Osteocyte (in vitro differentiated cells): ENCODE data around the gene DNAH1. TPM values are rescaled to one million over a fixed set of nuclear protein-coding genes. Genes with fewer than 3 reads are reported as not detected.

Experiments used
- DNase-seq: peaks from one replicate; pipeline ENCODE4 v3.0.0; 2021; ENCODE audit warnings: mixed read lengths; ENCODE audit not compliant: unreplicated experiment; ENCODE audit errors: extremely low spot score
- H3K27ac Mint-ChIP-seq: one replicate; pipeline ENCODE4 v1.8.0; 2021; ENCODE audit warnings: mild to moderate bottlenecking, mixed read lengths; ENCODE audit not compliant: unreplicated experiment
- H3K27me3 Mint-ChIP-seq: one replicate; pipeline ENCODE4 v1.8.0; 2021; ENCODE audit warnings: mixed read lengths; ENCODE audit not compliant: unreplicated experiment
- H3K36me3 Mint-ChIP-seq: one replicate; pipeline ENCODE4 v1.8.0; 2021; ENCODE audit warnings: mixed read lengths; ENCODE audit not compliant: unreplicated experiment
- H3K4me1 Mint-ChIP-seq: one replicate; pipeline ENCODE4 v1.8.0; 2021; ENCODE audit warnings: mixed read lengths; ENCODE audit not compliant: unreplicated experiment
- H3K4me3 Mint-ChIP-seq: one replicate; pipeline ENCODE4 v1.8.0; 2021; ENCODE audit warnings: mild to moderate bottlenecking, moderate library complexity, mixed read lengths; ENCODE audit not compliant: unreplicated experiment
- H3K9me3 Mint-ChIP-seq: one replicate; pipeline ENCODE4 v1.8.0; 2021; ENCODE audit warnings: mixed read lengths; ENCODE audit not compliant: unreplicated experiment
- total RNA-seq: library from RNA; stranded (reverse); gene quantifications from 2 replicates; pipeline ENCODE4 v1.2.1, GENCODE V29; 2021
- TF ChIP-seq, protein P1 (sequence below): fragments of 200-600 bp; sonication (generic); IDR thresholded peaks from 2 replicates; pipeline ENCODE4 v1.5.0; 2021; ENCODE audit warnings: antibody characterized with exemption, mild to moderate bottlenecking, moderate library complexity

Gene DNAH1
- total RNA-seq, 1 donor from 2014 or later = 9.7 TPM

DNA sequence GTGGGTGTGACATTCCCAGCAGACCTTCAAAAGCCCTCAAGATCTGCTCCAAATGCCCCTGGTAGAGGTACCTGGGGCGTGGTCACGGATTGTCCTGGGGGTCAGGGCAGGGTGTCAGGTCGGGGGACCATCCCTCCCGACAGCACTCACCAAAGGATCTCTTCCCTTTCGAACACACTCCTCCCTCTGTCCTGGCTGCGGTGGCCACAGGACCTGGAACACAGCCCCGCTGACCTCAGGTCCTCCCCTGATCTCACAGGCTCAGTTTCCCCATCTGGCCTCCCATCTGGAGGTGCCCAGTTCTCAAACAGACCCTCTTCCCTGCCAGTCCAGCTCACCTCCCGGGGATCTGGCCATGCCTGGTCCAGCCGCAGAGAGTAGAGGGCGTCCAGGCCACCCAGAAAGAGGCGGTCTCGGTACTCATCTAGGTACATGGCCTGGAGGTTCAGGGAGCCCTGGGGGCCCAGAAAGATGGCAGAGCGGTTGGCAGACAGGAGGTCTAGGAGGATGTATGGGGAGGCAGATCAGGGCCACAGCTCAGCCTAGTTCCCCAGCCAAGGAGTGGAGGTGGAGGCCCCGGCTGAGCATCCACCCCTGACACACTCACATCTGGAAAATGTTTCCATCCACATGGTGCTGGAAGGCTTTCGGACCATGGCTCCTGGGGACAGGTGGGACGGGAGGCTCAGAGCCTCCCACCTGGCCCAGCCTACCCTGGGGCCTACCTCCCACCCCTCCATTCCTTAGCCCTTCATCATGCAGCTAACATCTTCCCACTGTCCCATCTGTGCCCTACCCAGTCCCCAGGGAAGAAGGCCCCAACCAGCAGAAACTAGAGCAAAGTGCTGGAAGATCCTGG is 126.5 kb downstream of the DNAH1 start:
- H3K36me3 Mint-ChIP-seq = no peaks in the 10 kb centered on the region
- H3K27ac Mint-ChIP-seq = no peak overlapping the region
- TF ChIP-seq, protein P1, sequence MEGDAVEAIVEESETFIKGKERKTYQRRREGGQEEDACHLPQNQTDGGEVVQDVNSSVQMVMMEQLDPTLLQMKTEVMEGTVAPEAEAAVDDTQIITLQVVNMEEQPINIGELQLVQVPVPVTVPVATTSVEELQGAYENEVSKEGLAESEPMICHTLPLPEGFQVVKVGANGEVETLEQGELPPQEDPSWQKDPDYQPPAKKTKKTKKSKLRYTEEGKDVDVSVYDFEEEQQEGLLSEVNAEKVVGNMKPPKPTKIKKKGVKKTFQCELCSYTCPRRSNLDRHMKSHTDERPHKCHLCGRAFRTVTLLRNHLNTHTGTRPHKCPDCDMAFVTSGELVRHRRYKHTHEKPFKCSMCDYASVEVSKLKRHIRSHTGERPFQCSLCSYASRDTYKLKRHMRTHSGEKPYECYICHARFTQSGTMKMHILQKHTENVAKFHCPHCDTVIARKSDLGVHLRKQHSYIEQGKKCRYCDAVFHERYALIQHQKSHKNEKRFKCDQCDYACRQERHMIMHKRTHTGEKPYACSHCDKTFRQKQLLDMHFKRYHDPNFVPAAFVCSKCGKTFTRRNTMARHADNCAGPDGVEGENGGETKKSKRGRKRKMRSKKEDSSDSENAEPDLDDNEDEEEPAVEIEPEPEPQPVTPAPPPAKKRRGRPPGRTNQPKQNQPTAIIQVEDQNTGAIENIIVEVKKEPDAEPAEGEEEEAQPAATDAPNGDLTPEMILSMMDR = no peak
- DNase-seq = no peak
- no peak overlapping the region for H3K4me3 Mint-ChIP-seq
- peaks cover 1% of the 10 kb centered on the region for H3K4me1 Mint-ChIP-seq
- no peaks in the 10 kb centered on the region for H3K27me3 Mint-ChIP-seq
- H3K9me3 Mint-ChIP-seq = no peaks in the 10 kb centered on the region

DNA sequence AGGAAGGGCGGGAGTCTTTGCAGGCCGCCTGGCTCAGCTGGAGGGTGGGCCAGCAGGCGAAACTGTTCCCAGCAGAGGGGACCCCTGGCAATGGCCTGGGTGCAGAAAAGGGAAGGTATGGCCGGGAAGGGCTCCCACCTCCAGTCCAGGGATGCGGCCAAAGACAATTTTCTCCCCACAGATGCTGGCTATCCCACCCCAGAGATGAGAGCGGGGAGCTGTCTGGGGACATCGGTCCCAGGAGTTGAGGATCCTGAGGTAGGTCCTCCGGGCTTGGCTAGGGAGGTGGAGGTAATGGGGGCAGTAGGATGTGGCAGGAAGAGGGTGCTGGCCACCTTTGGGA is 127.1 kb downstream of the DNAH1 start:
- Mint-ChIP-seq H3K27ac (no peak overlapping the region), H3K36me3 (no peaks in the 10 kb centered on the region)

DNA sequence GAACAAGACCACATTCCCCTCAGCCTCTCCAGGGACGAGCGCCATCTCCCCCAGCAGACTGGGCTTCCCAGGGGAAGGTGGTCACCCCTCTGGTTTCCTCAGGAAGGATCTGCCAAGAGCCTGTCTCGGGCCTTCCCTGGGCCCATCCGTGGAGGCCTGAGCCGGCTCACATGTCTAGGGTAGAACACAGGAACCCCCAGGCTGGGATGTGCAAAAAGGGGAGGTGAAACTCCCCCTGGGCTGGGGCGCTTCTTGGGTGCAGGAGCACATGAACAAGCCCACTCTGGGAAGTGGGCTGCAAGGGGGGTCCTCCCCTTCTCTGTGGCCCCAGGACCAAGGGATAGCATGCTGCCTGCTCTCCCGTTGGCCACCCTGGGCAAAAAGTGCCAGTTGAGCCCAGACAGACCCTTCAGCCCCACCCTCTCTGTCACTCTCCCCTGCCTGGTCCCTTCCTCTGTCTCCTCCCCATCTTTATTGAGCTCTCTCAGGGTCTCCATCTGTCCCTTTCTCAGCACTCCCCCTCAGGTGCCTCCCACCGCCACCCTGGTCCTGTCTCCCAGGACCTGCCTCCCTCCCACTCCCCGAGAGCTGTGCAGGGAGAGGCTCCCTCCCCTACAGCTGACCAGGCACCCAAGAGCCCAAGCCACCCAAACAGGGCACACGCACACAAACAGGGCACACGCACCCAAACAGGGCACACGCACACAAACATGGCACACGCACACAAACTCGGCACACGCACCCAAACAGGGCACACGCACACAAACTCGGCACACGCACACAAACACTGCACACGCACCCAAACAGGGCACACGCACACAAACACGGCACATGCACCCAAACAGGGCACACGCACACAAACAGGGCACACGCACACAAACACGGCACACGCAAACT is 127.9 kb downstream of the DNAH1 start:
- DNase-seq = no peak
- Mint-ChIP-seq H3K4me3 (no peak overlapping the region), H3K36me3 (no peaks in the 10 kb centered on the region), H3K4me1 (peaks cover 1% of the 10 kb centered on the region), H3K27me3 (no peaks in the 10 kb centered on the region), H3K9me3 (no peaks in the 10 kb centered on the region), H3K27ac (no peak overlapping the region)
- TF ChIP-seq, protein P1 = no peak

More for the DNA sequence above, 127.1 kb downstream of the DNAH1 start:
- Mint-ChIP-seq H3K4me3 (no peak overlapping the region), H3K9me3 (no peaks in the 10 kb centered on the region), H3K27me3 (no peaks in the 10 kb centered on the region), H3K4me1 (peaks cover 1% of the 10 kb centered on the region)
- TF ChIP-seq, protein P1 = no peak
- DNase-seq = no peak

DNA sequence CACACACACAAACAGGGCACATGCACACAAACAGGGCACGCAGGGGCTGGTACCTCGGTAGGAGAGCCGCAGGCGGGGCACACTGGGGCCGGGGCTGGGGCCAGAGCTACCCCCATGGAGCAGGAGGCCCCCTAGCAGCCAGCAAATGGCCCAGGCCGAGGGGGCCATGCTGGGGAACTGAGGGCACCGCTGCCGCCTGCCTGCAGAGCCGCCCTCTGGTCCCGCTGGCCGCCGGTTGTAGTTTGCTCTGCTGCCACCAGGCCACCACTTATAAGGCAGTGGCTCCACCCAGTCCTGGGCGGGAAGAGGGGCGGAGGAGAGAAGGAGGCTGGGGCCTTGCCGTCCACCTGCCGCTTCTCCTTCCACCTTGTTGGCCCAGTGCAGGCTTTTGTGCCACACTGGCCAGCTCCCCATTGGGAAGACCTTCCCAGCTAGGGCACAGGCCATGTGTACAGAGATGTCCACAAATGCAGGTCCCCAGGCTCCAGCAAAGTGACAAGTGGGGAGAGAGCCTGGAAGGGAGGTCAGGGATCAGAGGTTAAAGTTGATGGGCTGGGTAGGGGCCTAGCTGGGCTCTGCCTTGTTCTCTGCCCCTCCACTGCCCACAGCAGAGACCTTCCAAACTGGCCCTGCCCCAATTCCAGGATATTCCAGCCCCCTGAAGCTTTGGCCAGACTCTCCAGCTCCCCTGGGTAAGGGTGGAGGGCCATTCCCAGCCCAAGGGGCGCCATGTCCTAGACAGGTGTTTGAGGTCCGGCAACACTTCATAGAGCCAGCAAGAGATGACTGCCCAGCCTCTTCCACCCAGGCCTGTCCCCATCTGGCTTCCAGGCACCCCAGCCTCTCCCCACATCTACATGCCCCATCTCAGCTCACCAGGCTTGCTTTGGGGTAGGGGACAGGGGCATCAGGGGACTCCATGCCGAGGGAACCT is 129.0 kb downstream of the DNAH1 start, which contains the start of gene SEMA3G:
Gene SEMA3G, minus strand, starts transcription at position 244 of the 934 bp plus-strand sequence. Its CDS starts 76 bp downstream, at position 168.
- TF ChIP-seq, protein P1 = peak; percentile 54
- Mint-ChIP-seq H3K4me3 (no peak within 1 kb of the TSS), H3K36me3 (no peaks in the 10 kb centered on the region), H3K4me1 (peaks cover 5% of the 10 kb centered on the region), H3K9me3 (no peaks in the 10 kb centered on the region), H3K27me3 (no peaks in the 10 kb centered on the region), H3K27ac (no peak within 1 kb of the TSS)
- DNase-seq = no peak
